Daoy (cell line): ENCODE measurements around the gene NCKAP5. TPM values are rescaled to one million over a fixed set of nuclear protein-coding genes. Genes with fewer than 3 reads are reported as not detected.
"Not testable (repeated sequence)": the region's sequence is repeated elsewhere in the genome, so short reads cannot be mapped to it uniquely, and the experiment has no call there.

Experiments
- DNase-seq: peaks from one replicate; pipeline ENCODE4 v3.0.0-alpha.2; 2015; ENCODE audit warnings: low read depth
- total RNA-seq: library from RNA; depleted of rRNA; stranded (reverse); fragments of >200 nt; shearing (Covaris generic); gene quantifications from 2 replicates; pipeline ENCODE4 v1.2.3, GENCODE V29; 2014

The NCKAP5 gene
- total RNA-seq, 1 experiment from 2014 or later: 8.4 TPM

- DNase-seq: not testable (repeated sequence)
Observed at GRCh38 chr2:132809962-132810361, 758.3 kb downstream of the NCKAP5 start.

DNA sequence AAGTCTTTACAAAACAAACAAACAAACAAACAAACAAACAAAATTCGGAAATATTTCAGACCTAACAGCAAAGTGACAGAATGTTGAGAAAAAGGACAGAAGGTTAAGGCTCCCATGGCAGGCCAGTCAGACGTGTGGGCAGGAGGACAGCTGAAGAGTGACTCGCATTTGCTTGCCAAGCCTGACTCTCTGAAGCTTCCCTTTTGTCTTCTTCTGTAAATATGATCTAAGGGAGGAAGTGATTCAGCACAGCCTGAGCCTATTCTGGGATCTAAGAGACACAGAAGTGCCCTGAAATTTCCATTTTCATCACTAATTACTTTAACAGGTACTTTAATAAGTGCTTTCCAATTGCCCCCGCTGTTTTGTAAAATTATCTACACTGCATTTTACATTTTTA, 764.2 kb downstream of the NCKAP5 start:
- peak; percentile 72 for DNase-seq

- DNase-seq: no peak
Observed at GRCh38 chr2:132798341-132798740, 769.9 kb downstream of the NCKAP5 start.

- DNase-seq: peak; percentile 13
Observed at GRCh38 chr2:132797556-132797955, 770.7 kb downstream of the NCKAP5 start.

GRCh38 chr2:132797071-132797470, 771.2 kb downstream of the NCKAP5 start:
- DNase-seq: no peak

DNA sequence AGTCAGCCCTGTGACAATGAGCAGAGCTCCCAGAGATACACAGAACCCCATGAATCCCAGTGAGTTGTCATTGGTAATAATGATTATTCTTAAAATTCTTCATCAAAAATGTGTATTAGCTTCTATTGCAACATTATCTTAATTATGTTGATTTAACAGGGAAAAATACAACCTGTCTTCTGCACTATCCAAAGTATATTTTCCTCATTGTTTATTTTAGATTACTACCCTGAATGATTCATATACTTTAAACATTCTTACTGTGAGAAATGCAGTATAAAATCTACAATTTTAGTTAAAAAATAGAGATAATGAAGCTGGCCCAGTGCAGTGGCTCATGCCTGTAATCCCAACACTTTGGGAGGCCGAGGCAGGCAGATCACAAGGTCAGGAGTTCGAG, 773.0 kb downstream of the NCKAP5 start:
- no peak for DNase-seq

- DNase-seq: no peak
Observed at GRCh38 chr2:132793532-132793931, 774.7 kb downstream of the NCKAP5 start.

GRCh38 chr2:132790207-132790785, 778.0 kb downstream of the NCKAP5 start:
- DNase-seq: no peak

DNA sequence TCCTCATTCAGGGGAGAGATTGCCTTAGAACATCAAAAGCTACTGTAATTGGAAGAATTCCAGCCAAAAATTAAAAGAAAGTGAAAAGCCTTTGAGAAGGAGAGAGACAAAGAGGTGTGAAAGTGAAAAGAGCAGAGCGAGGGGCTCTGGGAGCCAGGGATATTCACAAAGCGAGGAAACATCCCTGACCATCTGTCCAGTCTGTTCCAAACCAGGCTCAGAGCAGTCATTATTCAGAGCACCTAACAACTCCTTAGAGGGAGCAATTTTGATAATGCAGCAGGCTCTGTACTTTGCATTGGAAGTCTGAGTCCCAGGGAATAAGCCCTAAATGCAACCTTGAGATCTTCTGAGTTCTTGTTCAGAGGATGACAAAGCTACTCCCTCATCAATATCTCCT, 779.2 kb downstream of the NCKAP5 start:
- no peak for DNase-seq

DNA sequence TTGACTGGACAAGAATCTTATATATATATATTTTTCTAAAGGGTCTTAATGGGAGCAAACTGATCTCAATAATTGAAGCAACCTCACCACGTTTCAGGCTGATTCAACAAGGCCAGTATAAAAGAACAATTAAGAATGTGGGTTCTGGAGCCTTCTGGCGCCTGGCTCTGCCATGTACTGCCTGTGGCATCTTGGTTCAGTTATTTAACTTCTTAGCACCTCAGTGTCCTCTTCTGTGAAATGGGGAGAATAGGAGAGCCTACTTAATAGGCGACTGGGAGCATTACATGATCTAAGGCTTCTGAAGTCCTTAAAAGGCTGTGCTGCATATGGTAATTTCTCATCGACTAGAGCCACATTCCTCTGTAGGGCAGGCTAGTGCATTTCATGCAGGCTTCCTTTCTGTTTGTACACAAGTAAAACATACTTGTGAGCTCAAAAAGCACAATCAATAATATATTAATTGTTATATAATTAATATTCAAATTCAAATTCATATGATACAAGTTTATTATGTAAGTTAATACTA, 779.9 kb downstream of the NCKAP5 start:
- DNase-seq: no peak

- DNase-seq: no peak
Observed at GRCh38 chr2:132783883-132784282, 784.4 kb downstream of the NCKAP5 start.

GRCh38 chr2:132782176-132782783, 786.0 kb downstream of the NCKAP5 start:
- DNase-seq: no peak

DNA sequence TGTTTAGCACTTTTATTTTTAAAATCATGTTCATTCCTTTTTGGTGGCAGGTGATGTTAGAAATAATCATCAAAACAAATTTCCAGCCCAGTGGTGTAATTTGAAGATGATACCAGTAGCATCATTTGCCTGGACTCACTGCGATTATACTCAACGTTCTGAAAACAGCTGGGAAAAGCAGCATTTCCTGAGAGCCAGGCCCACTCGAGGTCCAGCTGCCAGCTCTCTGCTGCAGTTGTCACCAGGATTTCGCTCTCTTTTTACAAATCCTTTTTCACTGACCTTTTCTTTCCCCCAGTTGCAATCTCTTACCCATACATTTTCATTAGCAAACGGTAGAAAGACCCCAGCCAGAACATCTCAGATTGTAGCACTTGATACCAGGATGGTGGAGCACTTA, 787.6 kb downstream of the NCKAP5 start:
- DNase-seq: no peak

DNA sequence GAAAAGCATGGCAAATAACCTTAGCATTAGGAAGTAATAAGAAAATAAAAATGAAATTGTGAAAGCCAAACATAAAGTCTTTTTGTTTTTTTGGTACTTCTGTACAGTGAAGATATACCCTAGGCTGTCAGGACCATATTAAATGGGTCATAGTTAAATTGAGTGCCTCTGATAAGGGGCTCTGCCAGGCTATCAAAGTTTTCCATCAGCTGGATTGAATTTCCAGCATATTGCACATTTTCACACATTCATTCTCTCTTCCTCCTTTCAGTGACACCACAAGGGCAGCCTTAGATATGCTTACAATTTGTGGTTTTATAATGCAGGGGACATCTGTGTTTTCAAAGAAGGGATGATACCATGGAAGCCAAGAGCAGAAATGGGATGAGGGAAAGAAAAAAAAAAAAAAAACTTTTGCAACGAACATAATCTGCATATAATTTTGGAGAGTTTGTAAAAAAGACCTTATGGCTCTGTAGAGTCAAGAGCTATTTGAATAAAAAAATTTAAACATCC, 789.0 kb downstream of the NCKAP5 start:
- DNase-seq: no peak

DNA sequence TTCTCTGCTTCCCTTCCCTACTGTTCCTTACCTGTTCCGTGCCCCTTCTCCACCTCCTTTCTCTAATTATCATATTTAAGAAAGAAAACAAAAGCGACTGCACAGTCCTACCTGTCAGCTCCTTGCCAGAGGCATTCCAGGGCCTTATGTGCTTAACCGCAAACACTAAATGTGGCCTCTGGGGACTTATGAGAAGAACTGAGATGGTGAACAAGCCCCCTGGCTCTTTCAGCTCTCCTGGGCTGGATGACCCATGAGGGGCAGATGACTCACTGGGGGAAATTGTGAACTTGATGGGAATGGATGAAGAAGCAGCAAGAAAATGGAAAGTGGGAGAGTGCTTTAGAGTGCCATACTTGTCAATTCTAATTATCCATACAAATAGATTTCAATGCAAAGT, 792.0 kb downstream of the NCKAP5 start:
- peak; percentile 18 for DNase-seq

DNA sequence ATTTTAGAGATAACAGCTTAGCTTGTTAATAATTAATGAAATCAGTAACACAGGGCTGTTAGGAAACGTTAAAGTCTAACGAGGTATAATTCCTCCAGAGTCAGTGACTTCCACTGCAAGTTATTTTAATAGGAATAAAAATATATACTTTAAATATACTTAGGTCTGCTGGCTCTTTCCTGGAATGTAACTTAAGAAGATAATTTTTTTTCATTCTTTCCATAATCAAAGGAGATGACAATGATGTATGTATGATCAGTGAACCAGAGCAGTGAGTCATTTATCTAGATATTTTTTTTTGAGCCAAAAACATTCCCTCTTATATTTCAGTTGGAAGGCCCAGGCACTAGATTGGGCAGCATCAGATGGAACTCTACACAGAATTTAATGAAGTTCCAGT, 794.1 kb downstream of the NCKAP5 start:
- no peak for DNase-seq

- DNase-seq: no peak
Observed at GRCh38 chr2:132773331-132773730, 794.9 kb downstream of the NCKAP5 start.

DNA sequence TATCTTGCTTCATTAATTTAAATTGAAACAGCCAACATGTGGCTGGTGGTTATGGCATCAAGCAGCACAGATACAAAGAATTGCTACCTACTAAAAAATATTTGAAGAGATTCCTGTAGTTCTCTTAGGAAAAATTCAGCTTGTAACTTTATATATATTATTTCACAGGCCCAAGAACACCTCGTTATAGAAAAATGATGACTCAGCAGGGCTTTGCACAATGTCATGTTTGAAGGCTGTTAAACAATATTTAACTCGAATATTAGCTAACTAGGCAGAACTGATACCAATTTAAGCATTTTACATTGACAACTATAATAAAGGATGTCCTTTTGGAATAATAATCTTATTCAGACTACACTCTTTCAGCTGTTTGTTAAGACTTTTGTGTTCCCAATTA, 795.9 kb downstream of the NCKAP5 start:
- DNase-seq: no peak

DNA sequence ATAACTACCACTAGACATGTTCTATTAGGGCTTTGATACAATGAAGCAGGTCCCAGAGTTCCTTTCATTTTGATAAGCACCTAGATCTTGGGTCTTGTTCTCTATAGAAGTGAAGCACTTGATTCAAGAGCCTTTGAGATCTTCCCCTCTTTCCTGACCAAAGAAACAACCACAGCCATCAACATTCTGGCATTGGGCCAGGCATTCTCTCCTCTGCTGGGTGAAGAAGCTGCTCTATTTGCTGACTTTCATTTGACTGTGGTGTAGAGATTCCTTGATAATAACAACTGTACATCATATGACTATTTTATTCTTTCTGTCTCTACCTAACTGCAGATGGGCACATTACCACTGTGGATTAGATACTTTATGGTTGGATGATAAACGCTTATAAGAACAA, 801.7 kb downstream of the NCKAP5 start:
- DNase-seq: peak; percentile 9

DNA sequence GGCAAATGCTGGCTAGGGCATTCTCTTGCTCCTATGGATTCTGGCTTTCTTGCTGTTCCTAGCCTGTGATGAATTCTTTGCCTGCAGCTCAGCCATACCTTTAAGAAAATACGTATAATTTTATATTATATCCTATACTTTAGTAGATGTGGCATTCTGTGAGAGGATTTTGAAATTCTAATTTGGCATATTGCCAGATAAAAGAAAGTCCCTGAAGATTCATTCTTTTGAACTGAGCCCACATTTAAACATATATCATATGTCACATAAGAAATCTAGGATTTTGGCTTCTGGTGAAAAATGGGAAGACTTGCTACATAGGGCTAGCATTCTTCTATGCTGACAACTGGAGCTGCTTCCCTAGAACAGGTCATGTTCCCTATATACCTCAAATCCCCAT, 806.8 kb downstream of the NCKAP5 start:
- DNase-seq: no peak

GRCh38 chr2:132760971-132761370, 807.3 kb downstream of the NCKAP5 start:
- DNase-seq: no peak

DNA sequence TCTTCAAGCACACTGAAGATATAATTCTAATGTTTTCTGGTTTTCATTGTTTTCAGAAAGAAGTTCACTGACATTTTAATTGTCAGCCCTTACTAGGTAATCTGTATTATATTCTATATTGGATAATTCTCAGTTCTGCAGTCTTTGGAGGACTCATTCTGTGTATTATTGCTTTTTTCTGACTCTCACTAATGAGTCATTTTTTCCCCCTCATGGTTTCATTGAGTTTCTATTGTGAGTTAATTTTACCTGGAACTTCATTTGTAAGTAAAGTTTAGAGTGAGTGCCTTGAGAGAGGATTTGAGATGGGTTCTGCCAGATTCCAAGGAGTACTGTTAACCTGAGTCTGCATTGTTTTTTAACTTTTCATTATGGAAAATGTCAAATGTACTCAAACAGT, 807.9 kb downstream of the NCKAP5 start:
- DNase-seq: no peak

DNA sequence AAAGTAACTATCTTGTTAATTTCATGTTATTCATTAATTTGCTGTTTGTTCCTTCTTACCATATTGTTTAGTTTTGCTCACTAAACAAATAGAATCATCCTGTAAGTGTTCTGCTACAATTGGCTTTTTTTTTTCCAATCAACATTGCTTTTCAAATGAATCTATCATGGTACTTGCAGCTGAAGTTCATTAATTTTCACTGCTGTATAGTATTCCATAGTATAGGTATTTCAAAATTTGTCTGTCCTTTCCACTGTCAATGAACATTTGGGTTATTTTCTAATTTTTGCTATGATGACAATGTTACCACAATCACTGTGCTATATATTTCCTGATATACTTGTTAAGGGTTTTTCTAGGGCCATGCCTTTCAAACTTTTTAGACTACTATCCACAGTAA, 809.3 kb downstream of the NCKAP5 start:
- no peak for DNase-seq

GRCh38 chr2:132757676-132758075, 810.6 kb downstream of the NCKAP5 start:
- peak; percentile 55 for DNase-seq
